Measurements from ENCODE around the gene PACRG.

PACRG gene

GRCh38 chr6:163218361-163218894, 490.7 kb downstream of the PACRG start:
- DNase-seq = no peak

DNA sequence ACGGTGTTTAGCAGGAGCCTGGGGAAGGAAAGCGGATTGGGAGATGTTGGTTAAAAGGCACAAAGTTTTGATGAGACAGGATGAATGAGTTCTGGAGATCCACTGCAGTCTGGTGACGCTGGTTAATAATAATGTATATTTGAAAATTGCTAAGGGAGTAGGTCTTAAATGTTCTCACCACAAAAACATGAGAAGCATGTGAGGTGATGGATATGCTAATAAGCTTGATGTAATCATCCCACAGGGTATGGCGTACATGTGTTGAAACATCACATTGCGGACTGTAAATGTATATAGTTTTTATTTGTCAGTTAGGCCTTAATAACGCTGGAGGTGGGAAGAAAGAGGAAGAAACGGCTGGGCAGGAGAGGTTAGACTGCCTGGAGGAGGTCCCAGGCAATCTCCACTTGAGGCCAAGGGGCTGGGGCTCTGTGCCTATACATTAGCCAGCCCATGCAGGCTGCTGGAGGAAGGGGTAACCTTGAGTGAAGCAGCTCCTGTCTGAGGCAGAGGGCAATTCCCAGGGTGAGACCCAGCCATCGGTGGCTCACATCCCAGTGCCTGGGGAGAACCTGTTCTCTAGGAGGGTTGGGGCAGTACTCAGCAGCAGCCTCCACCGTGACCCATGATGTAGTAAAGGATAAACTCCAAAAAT, 498.5 kb downstream of the PACRG start:
- no peak for DNase-seq

DNA sequence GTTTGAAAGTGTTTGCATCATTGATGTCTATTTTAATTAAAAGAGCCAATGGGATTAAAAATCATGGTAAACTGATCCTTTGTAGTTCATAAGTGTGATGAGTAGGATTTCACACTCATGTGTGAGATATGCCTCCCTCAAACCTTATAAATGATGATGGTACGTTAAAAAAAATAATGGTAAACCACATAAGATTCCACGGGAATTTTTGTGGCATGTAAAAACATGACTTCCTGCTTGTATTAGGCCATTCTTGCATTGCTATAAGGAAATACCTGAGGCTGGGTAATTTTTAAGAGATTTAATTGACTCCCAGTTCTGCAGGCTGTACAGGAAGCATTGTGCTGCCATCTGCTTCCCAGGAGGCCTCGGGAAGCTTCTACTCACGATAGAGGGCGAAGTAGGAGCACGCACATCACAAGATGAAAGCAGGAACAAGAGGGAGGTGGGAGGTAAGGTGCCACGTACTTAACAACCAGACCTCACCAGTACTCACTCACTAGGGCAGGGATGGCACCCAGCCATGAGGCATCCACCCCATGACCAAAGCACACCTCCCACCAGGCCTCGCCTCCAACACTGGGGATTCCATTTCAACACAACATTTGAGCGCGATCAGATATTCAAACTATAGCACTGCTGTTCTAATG, 499.2 kb downstream of the PACRG start:
- no peak for DNase-seq

GRCh38 chr6:163228041-163228440, 500.3 kb downstream of the PACRG start:
- DNase-seq = no peak

- DNase-seq = no peak
Observed at GRCh38 chr6:163229050-163229449, 501.3 kb downstream of the PACRG start.

DNA sequence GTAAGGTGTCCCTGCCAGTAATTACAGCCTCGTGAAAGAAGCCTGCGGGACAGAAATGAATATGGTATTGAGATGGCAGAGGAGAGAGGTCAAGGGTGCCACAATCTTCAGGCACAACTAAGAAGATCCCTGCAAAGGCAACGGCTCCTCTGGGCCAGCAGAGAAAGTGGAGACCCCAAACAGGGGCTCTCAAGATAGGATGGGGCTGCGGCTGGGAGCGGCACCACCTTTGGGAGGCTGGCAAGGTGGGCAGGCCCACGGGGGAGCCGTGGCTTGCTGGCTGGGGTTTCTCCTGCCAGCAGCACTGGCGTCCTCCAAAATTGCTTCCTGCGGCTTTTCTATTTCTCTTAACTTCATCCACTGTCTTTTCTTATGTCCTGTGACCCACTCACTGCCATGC, 503.1 kb downstream of the PACRG start:
- DNase-seq = no peak

GRCh38 chr6:163231356-163232014, 503.7 kb downstream of the PACRG start:
- no peak for DNase-seq

- DNase-seq = no peak
Observed at GRCh38 chr6:163232015-163232523, 504.3 kb downstream of the PACRG start.

DNA sequence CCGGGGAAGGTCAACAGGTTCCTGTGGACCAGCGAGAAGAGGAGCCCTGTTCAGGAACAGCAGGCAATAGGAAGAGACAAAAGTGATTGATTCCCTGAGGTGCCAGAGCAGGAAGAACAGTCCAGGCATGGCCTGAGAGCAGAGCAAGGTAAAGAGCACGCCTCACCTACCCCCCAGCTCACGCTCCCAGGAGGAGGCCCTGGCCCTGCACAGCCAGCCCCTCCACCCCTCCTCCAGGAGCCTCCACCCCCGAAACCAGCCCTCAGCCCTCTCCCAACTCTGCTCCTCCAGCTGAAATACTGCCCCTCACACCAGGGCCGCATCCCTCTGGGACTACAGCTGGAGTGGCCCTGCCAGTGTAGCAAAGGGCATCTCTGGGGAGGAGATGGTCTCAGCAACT, 504.9 kb downstream of the PACRG start:
- no peak for DNase-seq

- no peak for DNase-seq
Observed at GRCh38 chr6:163237110-163237509, 509.3 kb downstream of the PACRG start.

GRCh38 chr6:163239572-163240340, 512.0 kb downstream of the PACRG start:
- no peak for DNase-seq

DNA sequence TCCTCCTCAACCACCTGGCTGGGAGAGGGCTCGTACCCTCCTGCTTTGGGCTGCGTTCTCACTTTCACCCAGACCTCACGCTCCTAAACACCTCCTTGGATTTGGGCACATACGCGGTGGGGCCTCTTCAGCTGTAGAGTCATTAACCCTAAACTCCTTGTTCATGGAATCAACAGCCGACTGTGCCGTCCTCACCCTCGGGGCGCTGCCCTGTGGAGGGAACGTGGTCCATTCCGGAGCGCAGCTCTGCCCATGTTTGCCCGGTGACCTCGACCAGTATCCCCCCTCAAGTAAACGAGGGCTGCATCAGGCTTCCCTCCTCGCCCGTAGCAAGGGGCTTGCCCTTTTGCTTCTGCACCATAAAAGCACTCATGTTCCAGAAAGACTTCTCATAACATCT, 512.8 kb downstream of the PACRG start:
- DNase-seq = no peak

- no peak for DNase-seq
Observed at GRCh38 chr6:163241683-163242082, 513.9 kb downstream of the PACRG start.

- no peak for DNase-seq
Observed at GRCh38 chr6:163243083-163243482, 515.3 kb downstream of the PACRG start.

GRCh38 chr6:163243692-163244589, 516.2 kb downstream of the PACRG start:
- no peak for DNase-seq

GRCh38 chr6:163248051-163248450, 520.3 kb downstream of the PACRG start:
- no peak for DNase-seq

- DNase-seq = no peak
Observed at GRCh38 chr6:163249651-163250101, 521.9 kb downstream of the PACRG start.

GRCh38 chr6:163250116-163250515, 522.3 kb downstream of the PACRG start:
- DNase-seq = no peak

GRCh38 chr6:163252061-163252591, 524.4 kb downstream of the PACRG start:
- DNase-seq = no peak

DNA sequence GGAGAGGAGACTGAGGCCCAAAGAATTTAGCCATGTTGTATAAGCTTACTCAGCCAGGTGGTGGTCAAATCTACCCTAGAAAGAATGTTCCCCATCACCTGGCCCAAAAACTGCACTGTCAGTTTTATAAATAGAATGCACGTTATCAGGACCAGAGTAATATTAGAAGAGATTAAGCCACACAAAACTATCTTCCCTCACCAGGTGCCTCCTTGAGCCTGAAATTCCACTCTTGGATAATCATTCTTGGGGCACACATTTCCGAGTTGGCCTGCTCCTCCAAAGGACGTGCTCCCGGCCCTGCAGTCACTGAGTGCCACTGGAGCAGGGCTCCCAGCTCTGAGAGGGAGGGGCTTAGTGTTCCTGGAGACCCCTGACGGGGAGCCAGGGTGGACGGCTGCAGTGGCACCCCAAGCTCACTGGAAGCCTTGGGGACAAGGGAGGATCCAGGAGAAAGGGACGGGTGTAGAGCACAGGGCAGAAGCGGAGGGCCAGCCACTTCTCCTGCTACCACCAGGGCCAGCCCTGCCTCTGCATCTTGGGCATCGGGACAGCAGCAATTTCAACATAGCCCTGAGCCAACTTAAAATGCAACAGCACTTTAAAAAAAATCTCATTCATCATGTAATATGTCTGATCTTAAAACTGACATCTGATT, 525.9 kb downstream of the PACRG start:
- no peak for DNase-seq

DNA sequence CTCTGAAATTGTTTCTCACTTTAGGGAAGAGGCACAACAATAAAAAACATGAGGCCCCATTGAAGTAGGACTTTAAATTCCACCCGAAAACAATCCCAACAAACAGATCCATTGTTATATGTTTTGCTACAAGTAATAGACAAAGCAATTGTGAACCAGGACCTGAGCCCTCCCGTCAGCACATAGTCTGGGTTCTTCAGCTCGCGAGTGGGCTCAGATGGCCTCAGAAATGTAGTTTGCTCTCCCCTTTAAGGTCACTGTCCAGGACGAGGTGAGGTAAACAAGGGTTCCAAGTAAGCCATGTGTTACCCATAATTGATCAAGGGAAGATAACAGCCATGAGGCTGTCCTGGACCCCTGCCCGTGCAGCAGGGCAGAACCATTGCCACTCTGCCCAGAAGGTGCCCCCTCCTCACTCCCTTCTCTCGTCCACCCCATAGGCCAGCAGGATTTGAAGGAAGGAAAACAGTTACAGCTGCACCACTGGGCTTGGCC, 526.6 kb downstream of the PACRG start:
- no peak for DNase-seq
